Nephron progenitor cell (in vitro differentiated cells): ENCODE measurements around the gene MTERF4.

Experiments used
- DNase-seq: peaks from one replicate; pipeline ENCODE4 v3.0.0; 2021
- H3K27ac Mint-ChIP-seq: 2 replicates; pipeline ENCODE4 v1.8.0; 2021; ENCODE audit warnings: mild to moderate bottlenecking, moderate library complexity, mixed read lengths
- H3K27me3 Mint-ChIP-seq: 2 replicates; pipeline ENCODE4 v1.8.0; 2021; ENCODE audit warnings: mild to moderate bottlenecking, low read depth, mixed read lengths; ENCODE audit not compliant: poor library complexity
- H3K36me3 Mint-ChIP-seq: 2 replicates; pipeline ENCODE4 v1.8.0; 2021; ENCODE audit warnings: low read depth, mixed read lengths
- H3K4me1 Mint-ChIP-seq: 2 replicates; pipeline ENCODE4 v1.8.0; 2021; ENCODE audit warnings: mixed read lengths
- H3K4me3 Mint-ChIP-seq: 2 replicates; pipeline ENCODE4 v1.8.0; 2021; ENCODE audit warnings: mild to moderate bottlenecking, moderate library complexity, mixed read lengths
- H3K9me3 Mint-ChIP-seq: 2 replicates; pipeline ENCODE4 v1.8.0; 2021; ENCODE audit warnings: mild to moderate bottlenecking, moderate library complexity, mixed read lengths
- CTCF ChIP-seq: fragments of 200-600 bp; sonication (generic); IDR thresholded peaks from 2 replicates; pipeline ENCODE4 v1.5.0; 2021; ENCODE audit warnings: antibody characterized with exemption

MTERF4 gene

GRCh38 chr2:241123816-241124536, 21.9 kb upstream of the MTERF4 start:
- Mint-ChIP-seq H3K27ac (no peak overlapping the region), H3K36me3 (peaks cover 22% of the 10 kb centered on the region), H3K9me3 (no peaks in the 10 kb centered on the region)

GRCh38 chr2:241122376-241123002, 20.4 kb upstream of the MTERF4 start:
- Mint-ChIP-seq H3K27me3 (no peaks in the 10 kb centered on the region), H3K36me3 (peaks cover 22% of the 10 kb centered on the region), H3K27ac (no peak overlapping the region), H3K9me3 (no peaks in the 10 kb centered on the region), H3K4me3 (no peak overlapping the region), H3K4me1 (no peaks in the 10 kb centered on the region)
- TF ChIP-seq CTCF, result no peak
- DNase-seq, result no peak

More at GRCh38 chr2:241123816-241124536, 21.9 kb upstream of the MTERF4 start:
- Mint-ChIP-seq H3K27me3 (no peaks in the 10 kb centered on the region), H3K4me1 (no peaks in the 10 kb centered on the region), H3K4me3 (no peak overlapping the region)
- DNase-seq, result no peak
- TF ChIP-seq CTCF, result no peak

DNA sequence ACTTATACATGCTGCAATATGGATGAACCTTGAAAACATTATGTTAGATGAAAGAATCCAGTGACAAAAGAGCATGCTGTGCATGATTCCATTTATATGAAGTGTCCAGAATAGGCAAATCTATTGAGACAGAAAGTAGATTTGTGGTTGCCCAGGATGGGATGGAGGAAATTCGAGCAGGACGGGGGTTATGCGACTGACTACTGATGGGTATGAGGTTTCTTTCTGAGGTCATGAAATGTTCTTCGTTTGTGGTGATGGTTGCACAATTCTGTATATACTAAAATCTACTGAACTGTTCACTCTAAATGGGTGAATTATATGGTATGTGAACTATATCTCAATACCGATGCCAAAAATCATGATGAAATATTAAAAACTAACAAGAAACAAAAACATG, 18.9 kb upstream of the MTERF4 start:
- Mint-ChIP-seq H3K27ac (no peak overlapping the region), H3K9me3 (no peaks in the 10 kb centered on the region), H3K4me3 (no peak overlapping the region), H3K27me3 (no peaks in the 10 kb centered on the region), H3K4me1 (no peaks in the 10 kb centered on the region), H3K36me3 (peaks cover 25% of the 10 kb centered on the region)
- TF ChIP-seq CTCF, result no peak
- DNase-seq, result no peak

- Mint-ChIP-seq H3K27ac (no peak overlapping the region), H3K4me3 (no peak overlapping the region), H3K36me3 (peaks cover 25% of the 10 kb centered on the region), H3K4me1 (no peaks in the 10 kb centered on the region), H3K27me3 (no peaks in the 10 kb centered on the region), H3K9me3 (no peaks in the 10 kb centered on the region)
- no peak for TF ChIP-seq CTCF
- no peak for DNase-seq
Observed at GRCh38 chr2:241120440-241120839, 18.4 kb upstream of the MTERF4 start.

DNA sequence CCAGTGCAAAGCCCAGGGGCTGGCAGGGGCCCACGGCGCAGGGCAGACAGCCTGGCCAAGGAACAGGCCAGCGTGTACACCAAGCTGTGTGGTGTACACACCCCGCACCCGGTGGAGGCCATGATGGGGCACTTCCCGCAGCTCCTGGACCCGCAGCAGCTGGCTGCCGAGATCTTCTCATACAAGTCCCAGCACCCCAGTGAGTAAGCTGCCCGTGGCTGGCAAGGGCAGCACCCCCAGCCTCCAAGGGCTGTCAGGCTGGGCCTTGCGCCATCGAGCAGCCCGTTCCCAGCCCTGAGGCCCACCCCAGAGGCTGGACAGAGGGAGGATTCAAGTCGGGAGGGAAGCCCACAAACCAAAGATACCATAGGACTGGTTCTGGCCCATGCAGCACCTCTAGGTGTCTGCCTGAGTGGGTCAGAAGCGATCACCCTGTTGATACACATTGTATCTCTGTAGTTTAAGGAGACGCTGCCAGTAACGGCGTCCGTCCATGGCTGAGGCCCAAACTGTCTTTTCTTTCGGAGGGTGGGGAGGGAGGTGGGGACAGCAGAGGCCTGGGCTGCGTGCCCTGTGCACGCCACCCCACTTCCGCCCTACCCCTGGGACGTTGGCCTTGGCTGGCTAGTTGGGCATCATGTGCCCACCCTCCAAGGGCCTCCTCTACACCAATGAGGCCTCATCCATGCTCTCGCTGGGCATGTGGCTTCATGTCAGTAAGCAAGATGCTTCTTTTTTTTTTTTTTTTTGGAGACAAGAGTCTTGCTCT, 16.8 kb upstream of the MTERF4 start:
- H3K36me3 Mint-ChIP-seq, result peaks cover 31% of the 10 kb centered on the region
- H3K27ac Mint-ChIP-seq, result no peak overlapping the region
- no peaks in the 10 kb centered on the region for H3K27me3 Mint-ChIP-seq
- no peaks in the 10 kb centered on the region for H3K4me1 Mint-ChIP-seq
- H3K4me3 Mint-ChIP-seq, result no peak overlapping the region
- H3K9me3 Mint-ChIP-seq, result no peaks in the 10 kb centered on the region
- no peak for DNase-seq
- no peak for TF ChIP-seq CTCF
